Neural progenitor cell (in vitro differentiated cells): ENCODE measurements around the gene IGLL5. TPM values are rescaled to one million over a fixed set of nuclear protein-coding genes. Genes with fewer than 3 reads are reported as not detected.

Experiments used
- DNase-seq: peaks from one replicate; pipeline ENCODE4 v3.0.0-alpha.2; 2016; ENCODE audit warnings: low spot score
- H2AFZ ChIP-seq: fragments of 200-600 bp; sonication (generic); replicated peaks from 2 replicates; pipeline ENCODE4 v1.6.1; 2016; ENCODE audit warnings: antibody characterized with exemption
- H3F3A ChIP-seq: fragments of 200-600 bp; sonication (generic); 2 replicates; pipeline ENCODE4 v1.6.1; 2016; ENCODE audit warnings: antibody characterized with exemption, low read depth
- H3K27ac ChIP-seq: fragments of 200-600 bp; sonication (generic); 2 replicates; pipeline ENCODE4 v1.5.1; 2016; ENCODE audit warnings: mild to moderate bottlenecking
- H3K27me3 ChIP-seq: fragments of 200-600 bp; sonication (generic); 2 replicates; pipeline ENCODE4 v1.6.1; 2016; ENCODE audit warnings: mild to moderate bottlenecking, moderate library complexity
- H3K36me3 ChIP-seq: fragments of 200-600 bp; sonication (generic); 2 replicates; pipeline ENCODE4 v1.5.1; 2016
- H3K4me1 ChIP-seq: fragments of 200-600 bp; sonication (generic); 2 replicates; pipeline ENCODE4 v1.6.1; 2016; ENCODE audit warnings: mixed run types
- H3K4me2 ChIP-seq: fragments of 200-600 bp; sonication (generic); 2 replicates; pipeline ENCODE4 v1.6.1; 2016
- H3K4me3 ChIP-seq: fragments of 200-600 bp; sonication (generic); 2 replicates; pipeline ENCODE4 v1.5.1; 2016
- H3K79me2 ChIP-seq: fragments of 200-600 bp; sonication (generic); 2 replicates; pipeline ENCODE4 v1.6.1; 2016; ENCODE audit warnings: low read depth
- H3K9ac ChIP-seq: fragments of 200-600 bp; sonication (generic); 2 replicates; pipeline ENCODE4 v1.6.1; 2016
- H3K9me3 ChIP-seq: fragments of 200-600 bp; sonication (generic); 2 replicates; pipeline ENCODE4 v1.5.1; 2016; ENCODE audit warnings: low read depth
- H4K20me1 ChIP-seq: fragments of 200-600 bp; sonication (generic); 2 replicates; pipeline ENCODE4 v1.6.1; 2016; ENCODE audit warnings: low read depth
- H3K27ac Mint-ChIP-seq: 3 replicates; pipeline ENCODE4 v1.8.0; 2021; ENCODE audit warnings: mixed read lengths
- H3K27me3 Mint-ChIP-seq: 2 replicates; pipeline ENCODE4 v1.8.0; 2022; ENCODE audit warnings: low read depth, mild to moderate bottlenecking, inconsistent platforms, moderate library complexity, mixed read lengths; ENCODE audit not compliant: insufficient read depth
- H3K36me3 Mint-ChIP-seq: 3 replicates; pipeline ENCODE4 v1.8.0; 2021; ENCODE audit warnings: mixed read lengths
- H3K4me1 Mint-ChIP-seq: 3 replicates; pipeline ENCODE4 v1.8.0; 2021; ENCODE audit warnings: mixed read lengths
- H3K4me3 Mint-ChIP-seq: 3 replicates; pipeline ENCODE4 v1.8.0; 2021; ENCODE audit warnings: mild to moderate bottlenecking, moderate library complexity, mixed read lengths
- H3K9me3 Mint-ChIP-seq: 3 replicates; pipeline ENCODE4 v1.8.0; 2020; ENCODE audit warnings: mixed read lengths
- EZH2 ChIP-seq: fragments of 200-600 bp; sonication (generic); IDR thresholded peaks from 2 replicates; pipeline ENCODE4 v1.6.1; 2017; ENCODE audit warnings: antibody characterized with exemption, mild to moderate bottlenecking, moderate library complexity
- EZH2phosphoT487 ChIP-seq: fragments of 200-600 bp; sonication (generic); IDR thresholded peaks from 2 replicates; pipeline ENCODE4 v1.6.1; 2017; ENCODE audit warnings: antibody characterized with exemption
- total RNA-seq: library from RNA; depleted of rRNA; stranded (reverse); fragments of >200 nt; gene quantifications from 2 replicates; pipeline ENCODE4 v1.2.3, GENCODE V29; 2015; ENCODE audit warnings: low replicate concordance
- TF ChIP-seq, protein P1 (sequence below): fragments of 200-600 bp; sonication (generic); IDR thresholded peaks from 2 replicates; pipeline ENCODE4 v1.5.1; 2017; ENCODE audit warnings: antibody characterized with exemption, mild to moderate bottlenecking

The IGLL5 gene
- total RNA-seq, 1 donor from 2014 or later = not detected

DNA sequence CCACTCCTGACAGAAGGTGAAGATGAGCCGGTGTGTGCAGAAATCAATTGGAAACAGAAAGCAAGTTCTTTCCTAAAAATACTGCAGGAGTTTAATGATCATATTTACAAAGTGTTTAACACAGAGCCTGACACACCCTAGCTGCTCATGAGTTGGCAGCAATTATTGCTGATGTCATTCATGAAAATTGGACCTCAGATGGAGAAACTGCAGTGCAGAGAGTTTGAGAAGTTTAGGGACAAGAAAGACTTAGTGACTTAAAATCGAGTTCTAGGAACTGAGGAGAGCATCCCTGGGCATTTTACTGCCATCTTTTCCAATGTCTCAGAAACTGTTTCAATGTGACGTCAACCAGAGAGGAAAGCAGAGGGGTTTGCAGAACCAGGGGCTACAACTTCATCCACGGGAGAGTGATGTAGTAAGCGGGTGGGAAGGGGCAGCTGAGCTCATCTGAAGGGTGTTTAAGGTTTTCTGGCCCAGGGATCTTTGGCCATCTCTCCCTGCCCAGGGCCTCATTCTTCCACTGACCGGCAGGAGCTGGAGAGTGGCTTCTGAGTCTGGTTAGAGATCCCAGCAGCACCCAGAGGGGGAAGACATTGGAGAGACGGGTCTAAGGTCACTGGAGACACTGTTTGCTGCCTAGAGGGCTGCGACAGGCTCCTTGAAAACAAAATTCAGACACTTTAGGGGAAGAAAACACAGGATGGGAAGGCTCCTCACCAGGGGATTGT is 21.1 kb upstream of the IGLL5 start:
- Mint-ChIP-seq H3K4me3 (no peak overlapping the region), H3K9me3 (no peaks in the 10 kb centered on the region), H3K27ac (no peak overlapping the region), H3K36me3 (no peaks in the 10 kb centered on the region), H3K27me3 (peaks cover 5% of the 10 kb centered on the region), H3K4me1 (no peaks in the 10 kb centered on the region)
- Histone ChIP-seq H3K9ac (no peak overlapping the region), H4K20me1 (no peaks in the 10 kb centered on the region), H3K4me1 (no peaks in the 10 kb centered on the region), H3K27ac (no peak overlapping the region), H3K79me2 (no peaks in the 10 kb centered on the region), H3K36me3 (no peaks in the 10 kb centered on the region), H2AFZ (no peak overlapping the region), H3K9me3 (no peaks in the 10 kb centered on the region), H3K4me3 (no peak overlapping the region), H3K27me3 (peaks cover 100% of the 10 kb centered on the region), H3K4me2 (no peak overlapping the region), H3F3A (no peaks in the 10 kb centered on the region)
- TF ChIP-seq EZH2phosphoT487 (no peak), EZH2 (no peak)
- TF ChIP-seq, protein P1, sequence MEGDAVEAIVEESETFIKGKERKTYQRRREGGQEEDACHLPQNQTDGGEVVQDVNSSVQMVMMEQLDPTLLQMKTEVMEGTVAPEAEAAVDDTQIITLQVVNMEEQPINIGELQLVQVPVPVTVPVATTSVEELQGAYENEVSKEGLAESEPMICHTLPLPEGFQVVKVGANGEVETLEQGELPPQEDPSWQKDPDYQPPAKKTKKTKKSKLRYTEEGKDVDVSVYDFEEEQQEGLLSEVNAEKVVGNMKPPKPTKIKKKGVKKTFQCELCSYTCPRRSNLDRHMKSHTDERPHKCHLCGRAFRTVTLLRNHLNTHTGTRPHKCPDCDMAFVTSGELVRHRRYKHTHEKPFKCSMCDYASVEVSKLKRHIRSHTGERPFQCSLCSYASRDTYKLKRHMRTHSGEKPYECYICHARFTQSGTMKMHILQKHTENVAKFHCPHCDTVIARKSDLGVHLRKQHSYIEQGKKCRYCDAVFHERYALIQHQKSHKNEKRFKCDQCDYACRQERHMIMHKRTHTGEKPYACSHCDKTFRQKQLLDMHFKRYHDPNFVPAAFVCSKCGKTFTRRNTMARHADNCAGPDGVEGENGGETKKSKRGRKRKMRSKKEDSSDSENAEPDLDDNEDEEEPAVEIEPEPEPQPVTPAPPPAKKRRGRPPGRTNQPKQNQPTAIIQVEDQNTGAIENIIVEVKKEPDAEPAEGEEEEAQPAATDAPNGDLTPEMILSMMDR = no peak
- no peak for DNase-seq

DNA sequence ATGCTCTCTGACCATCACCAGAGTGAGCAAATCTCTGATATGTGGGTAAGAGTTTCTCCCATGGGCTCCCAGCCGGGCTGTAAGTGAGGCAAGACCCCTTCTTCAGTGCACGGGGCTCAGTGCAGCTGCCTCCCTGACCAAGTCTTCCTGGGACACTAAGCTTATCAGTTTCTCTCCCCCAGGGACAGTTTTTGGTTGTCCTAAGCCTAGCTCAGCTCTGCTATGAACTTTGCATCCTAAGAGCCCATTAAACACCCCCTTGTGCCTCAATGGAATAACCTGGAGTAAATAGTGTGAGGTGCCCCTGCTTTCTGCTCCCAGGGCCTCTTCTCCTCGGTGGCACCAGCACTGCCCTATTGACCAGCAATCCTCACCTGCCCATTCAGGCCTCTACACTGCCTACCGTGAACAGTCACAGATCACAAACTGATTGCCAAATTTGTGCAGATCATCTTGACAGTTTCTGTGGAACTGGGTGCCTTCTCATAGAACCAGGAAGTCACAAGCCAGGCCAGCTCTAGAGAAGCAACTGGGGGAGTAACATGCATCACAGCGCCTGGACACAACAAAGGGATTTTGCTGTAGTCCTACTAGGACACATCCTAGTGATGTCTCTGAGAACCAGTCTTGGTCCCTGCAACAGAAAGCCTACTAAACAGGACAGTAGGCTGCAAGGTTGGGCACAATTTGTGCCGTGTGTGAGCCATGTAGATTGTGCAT is 19.5 kb upstream of the IGLL5 start:
- Histone ChIP-seq H3K79me2 (no peaks in the 10 kb centered on the region), H3K9me3 (no peaks in the 10 kb centered on the region), H3K4me1 (no peaks in the 10 kb centered on the region), H4K20me1 (no peaks in the 10 kb centered on the region), H3K4me2 (no peak overlapping the region), H2AFZ (no peak overlapping the region), H3K36me3 (no peaks in the 10 kb centered on the region), H3K27me3 (peaks cover 100% of the 10 kb centered on the region), H3F3A (no peaks in the 10 kb centered on the region), H3K4me3 (no peak overlapping the region), H3K9ac (no peak overlapping the region), H3K27ac (no peak overlapping the region)
- no peak overlapping the region for H3K27ac Mint-ChIP-seq
- no peak for DNase-seq
- peaks cover 5% of the 10 kb centered on the region for H3K27me3 Mint-ChIP-seq
- no peak overlapping the region for H3K4me3 Mint-ChIP-seq
- no peaks in the 10 kb centered on the region for H3K4me1 Mint-ChIP-seq
- TF ChIP-seq, protein P1 = no peak
- TF ChIP-seq EZH2phosphoT487 (no peak), EZH2 (no peak)
- H3K9me3 Mint-ChIP-seq = peaks cover 3% of the 10 kb centered on the region
- H3K36me3 Mint-ChIP-seq = no peaks in the 10 kb centered on the region

DNA sequence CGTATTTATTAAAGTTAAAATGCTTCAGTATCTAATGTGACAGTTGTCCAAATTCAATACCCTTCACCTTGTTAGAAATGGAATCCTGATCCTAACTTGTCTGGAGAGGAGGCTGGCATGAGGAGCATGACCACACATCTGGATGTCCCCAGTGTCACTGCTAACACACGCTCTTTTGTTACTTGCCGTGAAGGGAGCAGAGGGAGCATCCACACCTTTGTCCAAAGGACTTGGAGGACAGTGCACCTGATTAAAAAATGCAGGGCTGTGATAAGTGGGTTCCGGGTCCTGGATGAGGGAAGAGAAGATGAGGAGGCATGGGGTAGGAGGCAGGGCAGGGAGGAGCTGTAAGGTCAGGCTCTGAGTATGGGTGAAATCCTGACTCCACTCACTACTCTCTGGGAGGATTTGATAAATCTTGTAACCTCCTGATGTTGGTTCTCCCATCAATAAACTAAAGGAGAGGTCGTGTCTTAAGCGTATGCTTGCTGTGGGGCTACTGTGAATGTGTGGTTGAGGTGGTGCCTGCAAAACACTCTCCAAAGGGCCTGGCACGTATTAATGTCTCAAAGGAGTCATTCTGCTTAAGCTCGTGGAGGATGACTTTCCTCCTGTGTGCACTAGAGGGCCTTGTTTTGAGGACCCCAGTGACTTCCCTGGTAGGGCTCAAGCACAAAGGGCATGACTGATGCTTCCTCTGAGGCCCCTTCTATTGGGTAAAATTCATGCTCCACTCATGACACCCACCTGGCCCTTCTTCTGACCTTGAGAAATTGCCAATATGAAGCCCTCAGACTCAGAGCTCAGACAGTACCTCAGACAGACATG is 16.8 kb upstream of the IGLL5 start:
- no peaks in the 10 kb centered on the region for H4K20me1 ChIP-seq
- H3K27ac Mint-ChIP-seq = no peak overlapping the region
- TF ChIP-seq, protein P1 = peak; percentile 41
- TF ChIP-seq EZH2phosphoT487 = no peak
- H3K9ac ChIP-seq = no peak overlapping the region
- H3K9me3 ChIP-seq = no peaks in the 10 kb centered on the region
- peak; percentile 42 for DNase-seq
- H3K4me1 ChIP-seq = no peaks in the 10 kb centered on the region
- H3K36me3 Mint-ChIP-seq = no peaks in the 10 kb centered on the region
- H3K9me3 Mint-ChIP-seq = peaks cover 5% of the 10 kb centered on the region
- H3F3A ChIP-seq = no peaks in the 10 kb centered on the region
- no peak overlapping the region for H3K4me3 ChIP-seq
- H3K36me3 ChIP-seq = no peaks in the 10 kb centered on the region
- H3K4me1 Mint-ChIP-seq = no peaks in the 10 kb centered on the region
- no peak overlapping the region for H3K4me3 Mint-ChIP-seq
- H3K4me2 ChIP-seq = no peak overlapping the region
- no peak overlapping the region for H2AFZ ChIP-seq
- H3K27me3 Mint-ChIP-seq = peaks cover 4% of the 10 kb centered on the region
- H3K27ac ChIP-seq = no peak overlapping the region
- H3K79me2 ChIP-seq = no peaks in the 10 kb centered on the region
- peaks cover 99% of the 10 kb centered on the region for H3K27me3 ChIP-seq
